Loucy (cell line): ENCODE data around the gene PAX5.

Source experiments
- H2AFZ ChIP-seq: fragments of 200-600 bp; sonication (generic); 2 replicates; pipeline ENCODE4 v1.6.0; 2016; ENCODE audit warnings: antibody characterized with exemption, mild to moderate bottlenecking, low read length, moderate library complexity
- H3F3A ChIP-seq: fragments of 200-600 bp; 2 replicates; pipeline ENCODE4 v1.6.0; 2016; ENCODE audit warnings: antibody characterized with exemption, low read depth, mild to moderate bottlenecking
- H3K27me3 ChIP-seq: fragments of 200-600 bp; sonication (generic); 2 replicates; pipeline ENCODE4 v1.6.1; 2014; ENCODE audit warnings: low read length, mild to moderate bottlenecking; ENCODE audit not compliant: insufficient read depth, poor library complexity, severe bottlenecking
- H3K36me3 ChIP-seq: fragments of 200-600 bp; sonication (generic); 2 replicates; pipeline ENCODE4 v1.6.1; 2016; ENCODE audit warnings: low read length; ENCODE audit not compliant: insufficient read depth
- H3K4me1 ChIP-seq: fragments of 200-600 bp; sonication (generic); 2 replicates; pipeline ENCODE4 v1.5.1; 2014; ENCODE audit warnings: low read length, mild to moderate bottlenecking; ENCODE audit not compliant: insufficient read depth, poor library complexity, severe bottlenecking
- H3K4me2 ChIP-seq: fragments of 200-600 bp; sonication (generic); 2 replicates; pipeline ENCODE4 v1.6.0; 2014; ENCODE audit warnings: antibody characterized with exemption, low read length, low read depth, mild to moderate bottlenecking; ENCODE audit not compliant: poor library complexity, severe bottlenecking
- H3K4me3 ChIP-seq: fragments of 200-600 bp; sonication (generic); 2 replicates; pipeline ENCODE4 v1.5.1; 2014; ENCODE audit warnings: low read length, mild to moderate bottlenecking, mixed read lengths; ENCODE audit not compliant: poor library complexity, severe bottlenecking
- H3K79me2 ChIP-seq: fragments of 200-600 bp; sonication (generic); 2 replicates; pipeline ENCODE4 v1.6.1; 2014; ENCODE audit warnings: low read length; ENCODE audit not compliant: insufficient read depth
- H3K9ac ChIP-seq: fragments of 200-600 bp; sonication (generic); 2 replicates; pipeline ENCODE4 v1.6.0; 2014; ENCODE audit warnings: mild to moderate bottlenecking, low read depth, low read length, moderate library complexity; ENCODE audit not compliant: poor library complexity, severe bottlenecking
- H3K9me2 ChIP-seq: fragments of 200-600 bp; sonication (generic); replicated peaks from 2 replicates; pipeline ENCODE4 v1.6.1; 2016; ENCODE audit warnings: low read depth, low read length, mixed read lengths
- H3K9me3 ChIP-seq: fragments of 200-600 bp; sonication (generic); 2 replicates; pipeline ENCODE4 v1.6.1; 2014; ENCODE audit warnings: mild to moderate bottlenecking, antibody characterized with exemption, low read length, low read depth; ENCODE audit not compliant: insufficient read depth
- H4K20me1 ChIP-seq: fragments of 200-600 bp; sonication (generic); 2 replicates; pipeline ENCODE4 v1.6.0; 2014; ENCODE audit warnings: antibody characterized with exemption, low read length, mild to moderate bottlenecking; ENCODE audit not compliant: insufficient read depth, poor library complexity, severe bottlenecking
- CTCF ChIP-seq: fragments of 200-600 bp; sonication (generic); conservative IDR thresholded peaks from 2 replicates; pipeline ENCODE4 v1.5.1; 2014; ENCODE audit warnings: mild to moderate bottlenecking, antibody characterized with exemption, low read length
- EZH2phosphoT487 ChIP-seq: fragments of 200-600 bp; IDR thresholded peaks from 2 replicates; pipeline ENCODE4 v1.6.1; 2018; ENCODE audit warnings: antibody characterized with exemption, mild to moderate bottlenecking, moderate library complexity, borderline replicate concordance

The PAX5 gene

GRCh38 chr9:36932198-36932597 is 101.9 kb downstream of the PAX5 start:
- Histone ChIP-seq H3K79me2 (no peaks in the 10 kb centered on the region), H3K4me1 (peaks cover 7% of the 10 kb centered on the region), H3K4me2 (no peak overlapping the region), H3K27me3 (no peaks in the 10 kb centered on the region), H3K9ac (no peak overlapping the region), H3K9me2 (no peaks in the 10 kb centered on the region), H3K4me3 (no peak overlapping the region), H3F3A (no peaks in the 10 kb centered on the region), H4K20me1 (no peaks in the 10 kb centered on the region), H3K9me3 (no peaks in the 10 kb centered on the region), H2AFZ (no peak overlapping the region), H3K36me3 (no peaks in the 10 kb centered on the region)
- TF ChIP-seq EZH2phosphoT487 (no peak), CTCF (no peak)

DNA sequence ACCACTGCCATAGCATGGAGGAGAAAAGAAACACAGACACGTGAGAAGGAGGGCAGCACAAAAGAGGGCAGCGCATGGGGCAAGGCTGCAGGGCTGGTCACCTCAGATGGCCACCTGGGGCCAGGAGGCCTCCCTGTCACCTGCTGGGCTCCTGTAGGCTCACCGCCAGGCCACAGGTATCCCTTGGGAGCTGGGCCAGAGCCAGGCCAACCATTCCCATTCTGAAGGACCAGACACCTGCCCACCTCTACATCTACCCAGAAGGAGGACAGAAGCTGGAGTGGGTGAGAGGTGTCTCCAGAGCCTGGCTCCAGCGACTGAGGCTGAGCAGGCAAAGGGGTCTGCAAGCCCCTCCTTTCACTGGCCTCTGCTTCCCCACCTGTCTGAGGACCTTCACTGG is 103.1 kb downstream of the PAX5 start:
- Histone ChIP-seq H3K9me3 (no peaks in the 10 kb centered on the region), H3F3A (no peaks in the 10 kb centered on the region), H2AFZ (no peak overlapping the region), H3K4me2 (no peak overlapping the region), H4K20me1 (no peaks in the 10 kb centered on the region), H3K9me2 (no peaks in the 10 kb centered on the region), H3K9ac (no peak overlapping the region), H3K4me1 (peaks cover 7% of the 10 kb centered on the region), H3K27me3 (no peaks in the 10 kb centered on the region), H3K36me3 (no peaks in the 10 kb centered on the region), H3K79me2 (no peaks in the 10 kb centered on the region), H3K4me3 (no peak overlapping the region)
- TF ChIP-seq EZH2phosphoT487, result no peak
- TF ChIP-seq CTCF, result no peak

GRCh38 chr9:36929350-36929675 is 104.8 kb downstream of the PAX5 start:
- H3K36me3 ChIP-seq, result no peaks in the 10 kb centered on the region
- H3K79me2 ChIP-seq, result no peaks in the 10 kb centered on the region
- no peak overlapping the region for H3K9ac ChIP-seq
- no peaks in the 10 kb centered on the region for H3K9me3 ChIP-seq
- no peaks in the 10 kb centered on the region for H4K20me1 ChIP-seq
- no peak overlapping the region for H3K4me2 ChIP-seq
- no peak overlapping the region for H2AFZ ChIP-seq
- H3K27me3 ChIP-seq, result no peaks in the 10 kb centered on the region
- no peak for TF ChIP-seq EZH2phosphoT487
- TF ChIP-seq CTCF, result no peak
- H3F3A ChIP-seq, result no peaks in the 10 kb centered on the region
- H3K9me2 ChIP-seq, result no peaks in the 10 kb centered on the region
- H3K4me3 ChIP-seq, result no peak overlapping the region
- H3K4me1 ChIP-seq, result peaks cover 7% of the 10 kb centered on the region
